Measurements from ENCODE around the gene OPRM1. TPM values are rescaled to one million over a fixed set of nuclear protein-coding genes. Genes with fewer than 3 reads are reported as not detected.

The OPRM1 gene
- total RNA-seq, 1 experiment from 2014 or later, result not detected

GRCh38 chr6:154229786-154230185 lies 190.7 kb downstream of the OPRM1 start:
- no peak for DNase-seq
- no peak overlapping the region for H3K4me3 Mint-ChIP-seq (ENCODE audit: unreplicated experiment)
- no peak for TF ChIP-seq CTCF (IDR thresholded peaks at IDR 0.05; ENCODE audit: insufficient read depth in 1 of 2, low read depth in 1 of 2, low read length in 1 of 2, severe bottlenecking in 1 of 2, unreplicated experiment in 1 of 2)
- no peaks in the 10 kb centered on the region for H3K9me3 Mint-ChIP-seq (ENCODE audit: unreplicated experiment)
- CTCF ChIA-PET, result no interaction called here
- no peaks in the 10 kb centered on the region for H3K4me1 ChIP-seq
- intact Hi-C loops (cut with micrococcal nuclease; ENCODE audit: unreplicated experiment), result no loop called here
- no peak overlapping the region for H3K4me3 ChIP-seq (ENCODE audit: low read depth, low read length)
- H3K27me3 ChIP-seq (replicated peaks; ENCODE audit: control insufficient read depth, insufficient read depth, low read length), result no peaks in the 10 kb centered on the region
- H3K9me3 ChIP-seq, result no peaks in the 10 kb centered on the region
- no peak overlapping the region for H3K27ac Mint-ChIP-seq (ENCODE audit: unreplicated experiment)
- POLR2A ChIA-PET, result no interaction called here
- no peaks in the 10 kb centered on the region for H3K4me1 Mint-ChIP-seq (ENCODE audit: low read depth, unreplicated experiment)
- peaks cover 2% of the 10 kb centered on the region for H3K27me3 Mint-ChIP-seq (ENCODE audit: insufficient read depth, unreplicated experiment)
- H3K36me3 ChIP-seq (ENCODE audit: control insufficient read depth, insufficient read depth, low read length), result no peaks in the 10 kb centered on the region
- H3K36me3 Mint-ChIP-seq (ENCODE audit: insufficient read depth, unreplicated experiment), result no peaks in the 10 kb centered on the region
- no TSS peak for BruUV-seq (replicated peaks)

- Mint-ChIP-seq H3K4me1 (ENCODE audit: low read depth, unreplicated experiment) (no peaks in the 10 kb centered on the region), H3K9me3 (ENCODE audit: unreplicated experiment) (no peaks in the 10 kb centered on the region), H3K4me3 (ENCODE audit: unreplicated experiment) (no peak overlapping the region), H3K27ac (ENCODE audit: unreplicated experiment) (no peak overlapping the region), H3K27me3 (ENCODE audit: insufficient read depth, unreplicated experiment) (peaks cover 2% of the 10 kb centered on the region), H3K36me3 (ENCODE audit: insufficient read depth, unreplicated experiment) (no peaks in the 10 kb centered on the region)
- H3K9me3 ChIP-seq, result no peaks in the 10 kb centered on the region
- POLR2A ChIA-PET, result no interaction called here
- no peaks in the 10 kb centered on the region for H3K36me3 ChIP-seq (ENCODE audit: control insufficient read depth, insufficient read depth, low read length)
- no peak for DNase-seq
- no peaks in the 10 kb centered on the region for H3K4me1 ChIP-seq
- no TSS peak for BruUV-seq (replicated peaks)
- no peak for TF ChIP-seq CTCF (IDR thresholded peaks at IDR 0.05; ENCODE audit: insufficient read depth in 1 of 2, low read depth in 1 of 2, low read length in 1 of 2, severe bottlenecking in 1 of 2, unreplicated experiment in 1 of 2)
- H3K4me3 ChIP-seq (ENCODE audit: low read depth, low read length), result no peak overlapping the region
- H3K27me3 ChIP-seq (replicated peaks; ENCODE audit: control insufficient read depth, insufficient read depth, low read length), result no peaks in the 10 kb centered on the region
- intact Hi-C loops (cut with micrococcal nuclease; ENCODE audit: unreplicated experiment), result no loop called here
- CTCF ChIA-PET, result no interaction called here
Observed at GRCh38 chr6:154230393-154230792, 191.4 kb downstream of the OPRM1 start.

GRCh38 chr6:154230910-154231595 lies 192.0 kb downstream of the OPRM1 start:
- DNase-seq, result no peak
- ChIA-PET CTCF (no interaction called here), POLR2A (no interaction called here)
- Mint-ChIP-seq H3K9me3 (ENCODE audit: unreplicated experiment) (no peaks in the 10 kb centered on the region), H3K27ac (ENCODE audit: unreplicated experiment) (no peak overlapping the region), H3K4me1 (ENCODE audit: low read depth, unreplicated experiment) (no peaks in the 10 kb centered on the region), H3K4me3 (ENCODE audit: unreplicated experiment) (no peak overlapping the region), H3K36me3 (ENCODE audit: insufficient read depth, unreplicated experiment) (no peaks in the 10 kb centered on the region), H3K27me3 (ENCODE audit: insufficient read depth, unreplicated experiment) (no peaks in the 10 kb centered on the region)
- intact Hi-C loops (cut with micrococcal nuclease; ENCODE audit: unreplicated experiment), result no loop called here
- no peaks in the 10 kb centered on the region for H3K9me3 ChIP-seq
- no peaks in the 10 kb centered on the region for H3K36me3 ChIP-seq (ENCODE audit: control insufficient read depth, insufficient read depth, low read length)
- no TSS peak for BruUV-seq (replicated peaks)
- H3K4me3 ChIP-seq (ENCODE audit: low read depth, low read length), result no peak overlapping the region
- H3K27me3 ChIP-seq (replicated peaks; ENCODE audit: control insufficient read depth, insufficient read depth, low read length), result no peaks in the 10 kb centered on the region
- TF ChIP-seq CTCF (IDR thresholded peaks at IDR 0.05; ENCODE audit: insufficient read depth in 1 of 2, low read depth in 1 of 2, low read length in 1 of 2, severe bottlenecking in 1 of 2, unreplicated experiment in 1 of 2), result no peak
- H3K4me1 ChIP-seq, result no peaks in the 10 kb centered on the region

All from Caco-2 (cell line).